IMR-90 (cell line): Measurements from ENCODE around the gene BCL2L12.

ENCODE experiments used
- POLR2A ChIP-seq: IDR thresholded peaks from 2 replicates; pipeline ENCODE4 v1.6.1; 2012; ENCODE audit warnings: mild to moderate bottlenecking, low read depth, low read length
- TF ChIP-seq, protein P1 (sequence below): conservative IDR thresholded peaks from 2 replicates; pipeline ENCODE4 v1.5.1; 2012; ENCODE audit warnings: mild to moderate bottlenecking, low read depth, low read length, improper control_type of control experiment

- TF ChIP-seq, protein P1, sequence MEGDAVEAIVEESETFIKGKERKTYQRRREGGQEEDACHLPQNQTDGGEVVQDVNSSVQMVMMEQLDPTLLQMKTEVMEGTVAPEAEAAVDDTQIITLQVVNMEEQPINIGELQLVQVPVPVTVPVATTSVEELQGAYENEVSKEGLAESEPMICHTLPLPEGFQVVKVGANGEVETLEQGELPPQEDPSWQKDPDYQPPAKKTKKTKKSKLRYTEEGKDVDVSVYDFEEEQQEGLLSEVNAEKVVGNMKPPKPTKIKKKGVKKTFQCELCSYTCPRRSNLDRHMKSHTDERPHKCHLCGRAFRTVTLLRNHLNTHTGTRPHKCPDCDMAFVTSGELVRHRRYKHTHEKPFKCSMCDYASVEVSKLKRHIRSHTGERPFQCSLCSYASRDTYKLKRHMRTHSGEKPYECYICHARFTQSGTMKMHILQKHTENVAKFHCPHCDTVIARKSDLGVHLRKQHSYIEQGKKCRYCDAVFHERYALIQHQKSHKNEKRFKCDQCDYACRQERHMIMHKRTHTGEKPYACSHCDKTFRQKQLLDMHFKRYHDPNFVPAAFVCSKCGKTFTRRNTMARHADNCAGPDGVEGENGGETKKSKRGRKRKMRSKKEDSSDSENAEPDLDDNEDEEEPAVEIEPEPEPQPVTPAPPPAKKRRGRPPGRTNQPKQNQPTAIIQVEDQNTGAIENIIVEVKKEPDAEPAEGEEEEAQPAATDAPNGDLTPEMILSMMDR: no peak
- no peak for TF ChIP-seq POLR2A
Observed at GRCh38 chr19:49669516-49669915, 3.8 kb downstream of the BCL2L12 start.
